VCaP (cell line): ENCODE data around the gene NRN1.
"Not testable (repeated sequence)": the region's sequence is repeated elsewhere in the genome, so short reads cannot be mapped to it uniquely, and the experiment has no call there.

ENCODE experiments used
- H3K27ac ChIP-seq: fragments of 450-650 bp; 2 replicates; pipeline ENCODE4 v1.5.1; 2017
- CTCF ChIP-seq: fragments of 450-650 bp; conservative IDR thresholded peaks from 2 replicates; pipeline ENCODE4 v1.5.1; 2017; ENCODE audit warnings: mild to moderate bottlenecking, moderate library complexity

The NRN1 gene

GRCh38 chr6:6025736-6026135 lies 19.0 kb upstream of the NRN1 start:
- no peak overlapping the region for H3K27ac ChIP-seq
- no peak for TF ChIP-seq CTCF

- TF ChIP-seq CTCF = no peak
- H3K27ac ChIP-seq = no peak overlapping the region
These were observed 17.5 kb upstream of the NRN1 start for GRCh38 chr6:6024220-6024619.

GRCh38 chr6:6022841-6023240 lies 16.1 kb upstream of the NRN1 start:
- not testable (repeated sequence) for H3K27ac ChIP-seq

GRCh38 chr6:6008648-6009421 lies 2.1 kb upstream of the NRN1 start:
- peak overlapping the region; percentile 66 for H3K27ac ChIP-seq
- no peak for TF ChIP-seq CTCF

- peak overlapping the region; percentile 66 for H3K27ac ChIP-seq
- no peak for TF ChIP-seq CTCF
These were observed 1.4 kb upstream of the NRN1 start for GRCh38 chr6:6008089-6008647.

- H3K27ac ChIP-seq = peak overlapping the region; percentile 66
- TF ChIP-seq CTCF = peak; percentile 6; the same call in 1 of the 2 replicates
These were observed 802 bp upstream of the NRN1 start for GRCh38 chr6:6007366-6008088.

GRCh38 chr6:6006006-6006427 lies 708 bp downstream of the NRN1 start:
- H3K27ac ChIP-seq = peak overlapping the region; percentile 66; the same call in 1 of the 2 replicates
- TF ChIP-seq CTCF = no peak
